OCI-LY1 (cell line): ENCODE measurements around the gene CAPZA1.
"Not testable (repeated sequence)": the region's sequence is repeated elsewhere in the genome, so short reads cannot be mapped to it uniquely, and the experiment has no call there.

Source experiments
- EZH2 ChIP-seq: fragments of 200-600 bp; sonication (generic), shearing (Covaris generic); IDR thresholded peaks from 2 replicates; pipeline ENCODE4 v1.8.0; 2017; ENCODE audit warnings: borderline replicate concordance, mixed run types, mild to moderate bottlenecking, antibody characterized with exemption, low read length, moderate library complexity, mixed read lengths
- TF ChIP-seq, protein P1 (sequence below): fragments of 200-600 bp; sonication (generic), shearing (Covaris generic); IDR thresholded peaks from 2 replicates; pipeline ENCODE4 v1.5.1; 2017; ENCODE audit warnings: mild to moderate bottlenecking, antibody characterized with exemption, low read length, moderate library complexity, mixed read lengths

GRCh38 chr1:112640437-112640836 lies 20.8 kb downstream of the CAPZA1 start:
- TF ChIP-seq, protein P1, sequence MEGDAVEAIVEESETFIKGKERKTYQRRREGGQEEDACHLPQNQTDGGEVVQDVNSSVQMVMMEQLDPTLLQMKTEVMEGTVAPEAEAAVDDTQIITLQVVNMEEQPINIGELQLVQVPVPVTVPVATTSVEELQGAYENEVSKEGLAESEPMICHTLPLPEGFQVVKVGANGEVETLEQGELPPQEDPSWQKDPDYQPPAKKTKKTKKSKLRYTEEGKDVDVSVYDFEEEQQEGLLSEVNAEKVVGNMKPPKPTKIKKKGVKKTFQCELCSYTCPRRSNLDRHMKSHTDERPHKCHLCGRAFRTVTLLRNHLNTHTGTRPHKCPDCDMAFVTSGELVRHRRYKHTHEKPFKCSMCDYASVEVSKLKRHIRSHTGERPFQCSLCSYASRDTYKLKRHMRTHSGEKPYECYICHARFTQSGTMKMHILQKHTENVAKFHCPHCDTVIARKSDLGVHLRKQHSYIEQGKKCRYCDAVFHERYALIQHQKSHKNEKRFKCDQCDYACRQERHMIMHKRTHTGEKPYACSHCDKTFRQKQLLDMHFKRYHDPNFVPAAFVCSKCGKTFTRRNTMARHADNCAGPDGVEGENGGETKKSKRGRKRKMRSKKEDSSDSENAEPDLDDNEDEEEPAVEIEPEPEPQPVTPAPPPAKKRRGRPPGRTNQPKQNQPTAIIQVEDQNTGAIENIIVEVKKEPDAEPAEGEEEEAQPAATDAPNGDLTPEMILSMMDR = not testable (repeated sequence)
- TF ChIP-seq EZH2 = not testable (repeated sequence)
